Activated naive CD8-positive, alpha-beta T cell treated with anti-CD3 and anti-CD28 coated beads, Interleukin-2, amount 10 ng/mL, durations not matched to agents 7 days and 5 days (primary cell): ENCODE results near the gene ASIC3. TPM values are rescaled to one million over a fixed set of nuclear protein-coding genes. Genes with fewer than 3 reads are reported as not detected.
A peak's percentile ranks its signal among the peaks of the same experiment; 100 is the strongest.
"Not testable (repeated sequence)": the region's sequence is repeated elsewhere in the genome, so short reads cannot be mapped to it uniquely, and the experiment has no call there.

ENCODE experiments used
- ATAC-seq: fragments of 150-1000 bp; cut with Tn5 transposase; one replicate; pipeline ENCODE4 v1.10.0; 2021; ENCODE audit warnings: low read depth, moderate library complexity
- POLR2A ChIA-PET: fragments of 350-600 bp; sonication (Branson Sonifier 250); formaldehyde crosslinking; loops from one replicate; lab custom pipeline; 2021; ENCODE audit warnings: antibody characterized with exemption; lab: Charles Lee
- DNase-seq: peaks from one replicate; pipeline ENCODE4 v3.0.0; 2021
- H3K27ac Mint-ChIP-seq: one replicate; pipeline ENCODE4 v1.8.0; 2022; ENCODE audit warnings: mild to moderate bottlenecking, mixed read lengths
- H3K27me3 Mint-ChIP-seq: one replicate; pipeline ENCODE4 v1.8.0; 2022; ENCODE audit warnings: mild to moderate bottlenecking, moderate library complexity, mixed read lengths
- H3K36me3 Mint-ChIP-seq: one replicate; pipeline ENCODE4 v1.8.0; 2021; ENCODE audit warnings: mild to moderate bottlenecking, mixed read lengths
- H3K4me1 Mint-ChIP-seq: one replicate; pipeline ENCODE4 v1.8.0; 2021; ENCODE audit warnings: mixed read lengths
- H3K4me3 Mint-ChIP-seq: one replicate; pipeline ENCODE4 v1.8.0; 2022; ENCODE audit warnings: mild to moderate bottlenecking, moderate library complexity, mixed read lengths
- H3K9me3 Mint-ChIP-seq: one replicate; pipeline ENCODE4 v1.8.0; 2021; ENCODE audit warnings: mixed read lengths
- total RNA-seq, 2 experiments: library from RNA; stranded (reverse); gene quantifications; one replicate each; pipeline ENCODE4 v1.2.3, GENCODE V29; 2021

Gene ASIC3
- total RNA-seq, 2 experiments from 2014 or later = 4.7 to 6.0 TPM

- no peak for DNase-seq
- H3K4me1 Mint-ChIP-seq = peaks cover 49% of the 10 kb centered on the region
- ATAC-seq = no peak
- peaks cover 5% of the 10 kb centered on the region for H3K36me3 Mint-ChIP-seq
- H3K4me3 Mint-ChIP-seq = peak overlapping the region; percentile 80
- H3K27me3 Mint-ChIP-seq = peaks cover 18% of the 10 kb centered on the region
- H3K27ac Mint-ChIP-seq = no peak overlapping the region
- H3K9me3 Mint-ChIP-seq = no peaks in the 10 kb centered on the region
- POLR2A ChIA-PET = interaction anchor here (0.7 to 3.5 kb wide), 4 partner anchors 9 to 67 kb away, joined by 3 to 26 read pairs (median 4); partner anchors contain the start of gene ABCB8
Measured at GRCh38 chr7:151016942-151017341, 31.4 kb upstream of the ASIC3 start.

- Mint-ChIP-seq H3K36me3 (peaks cover 4% of the 10 kb centered on the region), H3K4me1 (peaks cover 45% of the 10 kb centered on the region), H3K27me3 (peaks cover 18% of the 10 kb centered on the region), H3K27ac (peak overlapping the region; percentile 86), H3K4me3 (peak overlapping the region; percentile 80), H3K9me3 (no peaks in the 10 kb centered on the region)
- POLR2A ChIA-PET = interaction anchor here (0.7 to 3.5 kb wide), 3 partner anchors 9 to 20 kb away, joined by 3 to 26 read pairs (median 4); partner anchors contain the start of gene ABCB8
- ATAC-seq (no peak), DNase-seq (no peak)
Measured at GRCh38 chr7:151017370-151017952, 30.9 kb upstream of the ASIC3 start.

- H3K36me3 Mint-ChIP-seq = peaks cover 1% of the 10 kb centered on the region
- POLR2A ChIA-PET = interaction anchor here (1.0 to 3.5 kb wide), 5 partner anchors 7 to 55 kb away, joined by 3 to 26 read pairs (median 8); partner anchors contain the start of gene ABCB8
- H3K27me3 Mint-ChIP-seq = peaks cover 18% of the 10 kb centered on the region
- H3K4me3 Mint-ChIP-seq = peak overlapping the region; percentile 80
- ATAC-seq (peak; percentile 54), DNase-seq (peak; percentile 92)
- H3K27ac Mint-ChIP-seq = peak overlapping the region; percentile 86
- H3K4me1 Mint-ChIP-seq = peaks cover 41% of the 10 kb centered on the region
- H3K9me3 Mint-ChIP-seq = no peaks in the 10 kb centered on the region
Measured at GRCh38 chr7:151017953-151018420, 30.3 kb upstream of the ASIC3 start.

- Mint-ChIP-seq H3K36me3 (peaks cover 1% of the 10 kb centered on the region), H3K27ac (peak overlapping the region; percentile 86), H3K9me3 (no peaks in the 10 kb centered on the region), H3K4me3 (peak overlapping the region; percentile 80), H3K27me3 (peaks cover 18% of the 10 kb centered on the region), H3K4me1 (peaks cover 41% of the 10 kb centered on the region)
- POLR2A ChIA-PET = interaction anchor here (1.0 to 3.5 kb wide), 6 partner anchors 8 to 55 kb away, joined by 3 to 26 read pairs (median 6); partner anchors contain the start of gene ABCB8
- DNase-seq = peak; percentile 67
- ATAC-seq = peak; percentile 20
Measured at GRCh38 chr7:151018421-151019129, 29.8 kb upstream of the ASIC3 start.

GRCh38 chr7:151019130-151019447 is 29.2 kb upstream of the ASIC3 start:
- ATAC-seq (no peak), DNase-seq (no peak)
- H3K36me3 Mint-ChIP-seq = peaks cover 1% of the 10 kb centered on the region
- H3K4me1 Mint-ChIP-seq = peaks cover 41% of the 10 kb centered on the region
- peak overlapping the region; percentile 27 for H3K27ac Mint-ChIP-seq
- POLR2A ChIA-PET = interaction anchor here (1.0 to 3.5 kb wide), 6 partner anchors 8 to 56 kb away, joined by 3 to 26 read pairs (median 6); partner anchors contain the start of gene ABCB8
- peaks cover 18% of the 10 kb centered on the region for H3K27me3 Mint-ChIP-seq
- peak overlapping the region; percentile 46 for H3K4me3 Mint-ChIP-seq
- H3K9me3 Mint-ChIP-seq = no peaks in the 10 kb centered on the region

GRCh38 chr7:151020231-151020630 is 28.1 kb upstream of the ASIC3 start:
- peaks cover 18% of the 10 kb centered on the region for H3K27me3 Mint-ChIP-seq
- no peaks in the 10 kb centered on the region for H3K36me3 Mint-ChIP-seq
- no peak overlapping the region for H3K27ac Mint-ChIP-seq
- H3K4me3 Mint-ChIP-seq = no peak overlapping the region
- ATAC-seq (no peak), DNase-seq (no peak)
- POLR2A ChIA-PET = interaction anchor here (2.8 to 3.5 kb wide), 2 partner anchors 8 to 10 kb away, joined by 11 to 26 read pairs; partner anchors contain the start of gene ABCB8
- peaks cover 30% of the 10 kb centered on the region for H3K4me1 Mint-ChIP-seq
- no peaks in the 10 kb centered on the region for H3K9me3 Mint-ChIP-seq

GRCh38 chr7:151023232-151023631 is 25.1 kb upstream of the ASIC3 start:
- no peak for DNase-seq
- H3K9me3 Mint-ChIP-seq = no peaks in the 10 kb centered on the region
- peaks cover 18% of the 10 kb centered on the region for H3K27me3 Mint-ChIP-seq
- no peaks in the 10 kb centered on the region for H3K36me3 Mint-ChIP-seq
- POLR2A ChIA-PET = no interaction called here
- H3K4me3 Mint-ChIP-seq = no peak overlapping the region
- H3K4me1 Mint-ChIP-seq = peaks cover 15% of the 10 kb centered on the region
- no peak overlapping the region for H3K27ac Mint-ChIP-seq
- no peak for ATAC-seq

- POLR2A ChIA-PET = no interaction called here
- Mint-ChIP-seq H3K4me3 (no peak within 1 kb of the TSS), H3K27me3 (peaks cover 13% of the 10 kb centered on the region), H3K4me1 (peaks cover 14% of the 10 kb centered on the region), H3K9me3 (no peaks in the 10 kb centered on the region), H3K36me3 (peaks cover 2% of the 10 kb centered on the region), H3K27ac (no peak within 1 kb of the TSS)
- no peak for DNase-seq
- ATAC-seq = no peak
Measured at GRCh38 chr7:151024435-151025056, 23.8 kb upstream of the ASIC3 start, which contains the start of gene ATG9B. Gene ATG9B (minus strand): TSS chr7:151024494. CDS start chr7:151024423, 71 bp downstream.

- Mint-ChIP-seq H3K27ac (no peak overlapping the region), H3K27me3 (peaks cover 2% of the 10 kb centered on the region), H3K36me3 (peaks cover 2% of the 10 kb centered on the region), H3K4me1 (peaks cover 15% of the 10 kb centered on the region), H3K9me3 (no peaks in the 10 kb centered on the region), H3K4me3 (no peak overlapping the region)
- POLR2A ChIA-PET = interaction anchor here (1.6 kb wide), 1 partner anchor 12 kb away, joined by 3 read pairs; no protein-coding TSS in a partner anchor
- no peak for ATAC-seq
- no peak for DNase-seq
Measured at GRCh38 chr7:151025924-151026671, 22.2 kb upstream of the ASIC3 start.

- H3K4me3 Mint-ChIP-seq = peak overlapping the region; percentile 86
- not testable (repeated sequence) for H3K36me3 Mint-ChIP-seq, H3K9me3 Mint-ChIP-seq, H3K27me3 Mint-ChIP-seq, DNase-seq, ATAC-seq
- peaks cover 15% of the 10 kb centered on the region for H3K4me1 Mint-ChIP-seq
- POLR2A ChIA-PET = interaction anchor here (1.0 to 1.7 kb wide), 8 partner anchors 8 to 58 kb away, joined by 3 to 26 read pairs (median 9); partner anchors contain the start of genes SLC4A2 and TMUB1
- peak overlapping the region; percentile 92 for H3K27ac Mint-ChIP-seq
Measured at GRCh38 chr7:151026771-151027727, 21.3 kb upstream of the ASIC3 start.

GRCh38 chr7:151027728-151028130 is 20.6 kb upstream of the ASIC3 start:
- POLR2A ChIA-PET = interaction anchor here (0.6 to 1.7 kb wide), 13 partner anchors 9 to 272 kb away, joined by 3 to 26 read pairs (median 7); partner anchors contain the start of genes FASTK, SLC4A2 and TMUB1
- H3K27me3 Mint-ChIP-seq, ATAC-seq, DNase-seq, H3K9me3 Mint-ChIP-seq, H3K36me3 Mint-ChIP-seq: not testable (repeated sequence)
- H3K4me1 Mint-ChIP-seq = peaks cover 15% of the 10 kb centered on the region
- peak overlapping the region; percentile 86 for H3K4me3 Mint-ChIP-seq
- peak overlapping the region; percentile 92 for H3K27ac Mint-ChIP-seq
